ENCODE results near the gene MARF1.
"Not testable (repeated sequence)": the region's sequence is repeated elsewhere in the genome, so short reads cannot be mapped to it uniquely, and the experiment has no call there.

Gene MARF1

DNA sequence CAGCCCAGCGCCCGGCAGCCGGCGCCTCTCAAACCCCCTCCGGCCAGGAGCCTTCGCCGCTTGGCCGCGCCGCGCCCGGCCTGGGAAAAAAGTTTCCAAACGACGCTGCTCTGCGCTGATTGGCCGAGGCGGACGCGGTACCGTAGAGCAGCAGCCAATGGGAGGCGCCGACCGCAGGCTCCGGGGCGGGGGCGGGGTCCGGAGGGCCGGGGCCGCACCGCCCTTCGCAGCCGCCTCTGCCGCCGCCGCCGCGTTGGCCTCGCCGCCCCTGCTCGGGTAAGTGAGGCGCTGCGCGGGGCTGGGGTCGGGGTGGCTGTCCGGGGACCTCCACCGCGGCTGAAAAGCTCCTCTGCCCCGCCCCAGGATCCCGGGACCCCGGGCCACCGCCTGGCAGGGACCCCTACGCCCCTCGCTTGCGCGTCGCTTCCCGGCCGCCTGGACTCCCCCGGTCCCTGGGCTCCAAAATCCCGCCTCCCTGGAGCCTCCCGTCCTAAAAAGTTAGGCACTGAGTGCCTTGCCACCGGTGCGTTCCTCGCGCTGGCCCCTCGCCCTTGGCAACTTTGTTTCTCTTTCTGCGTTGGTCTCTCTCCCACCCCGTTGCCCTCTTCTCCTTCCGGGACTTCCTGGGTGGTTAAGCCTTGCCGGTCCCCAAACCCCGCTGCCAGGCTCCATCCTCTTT lies 7.2 kb upstream of the MARF1 start, which contains the start of gene NDE1:
Gene NDE1 (plus strand): TSS at position 227 of the 679 bp plus-strand sequence. CDS start 14,534 bp downstream, outside the sequence.
- peak; percentile 92 for DNase-seq

DNA sequence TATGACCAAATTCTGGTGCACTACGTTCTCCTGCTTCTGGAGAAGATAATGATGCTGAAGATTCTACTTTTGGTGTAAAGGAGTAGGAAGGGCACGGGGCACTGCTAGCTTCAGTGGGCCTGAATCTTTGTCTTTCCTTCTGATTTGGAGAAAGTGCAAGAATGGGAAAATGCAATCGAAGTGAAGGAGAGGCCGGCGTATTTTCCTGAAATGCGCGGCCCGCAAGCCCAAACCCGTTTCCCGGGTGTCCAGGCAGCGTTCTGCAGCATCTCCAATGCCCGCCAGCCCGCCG lies 6.7 kb upstream of the MARF1 start:
- no peak for DNase-seq

DNA sequence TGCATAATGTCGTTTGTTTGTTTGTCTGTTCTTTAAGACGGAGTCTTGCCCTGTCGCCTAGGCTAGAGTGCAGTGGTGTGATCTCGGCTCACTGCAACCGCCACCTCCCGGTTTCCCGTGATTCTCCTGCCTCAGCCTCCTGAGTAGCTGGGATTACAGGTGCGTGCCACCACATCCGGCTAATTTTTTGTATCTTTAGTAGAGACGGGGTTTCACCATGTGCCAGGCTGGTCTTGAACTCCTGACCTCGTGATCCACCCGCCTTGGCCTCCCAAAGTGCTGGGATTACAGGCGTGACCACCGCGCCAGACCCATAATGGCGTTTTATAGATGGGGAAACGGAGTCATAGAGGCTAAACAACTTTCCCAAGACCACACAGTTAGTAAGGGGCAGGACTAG lies 6.4 kb upstream of the MARF1 start:
- DNase-seq: not testable (repeated sequence)

DNA sequence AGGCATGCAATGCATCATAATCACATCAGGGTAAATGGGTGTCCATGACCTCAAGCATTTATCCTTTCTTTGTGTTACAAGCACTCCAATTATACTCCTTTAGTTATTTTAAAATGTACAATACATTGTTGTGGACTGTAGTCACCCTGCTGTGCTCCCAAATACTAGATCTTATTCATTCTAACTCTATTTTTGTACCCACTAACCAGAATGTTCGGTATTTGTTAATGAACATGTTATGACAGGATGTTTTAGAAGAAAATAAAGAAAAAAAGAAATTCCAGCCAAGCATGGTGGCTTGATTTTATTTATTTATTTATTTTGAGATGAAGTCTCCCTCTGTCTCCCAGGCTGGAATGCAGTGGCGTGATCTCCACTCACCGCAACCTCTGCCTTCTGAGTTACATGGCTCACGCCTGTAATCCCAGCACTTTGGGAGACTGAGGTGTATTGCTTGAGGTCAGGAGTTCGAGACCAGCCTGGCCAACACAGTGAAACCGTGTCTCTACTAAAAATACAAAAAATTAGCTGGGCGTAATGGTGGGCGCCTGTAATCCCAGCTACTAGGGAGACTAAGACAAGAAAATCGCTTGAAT lies 5.3 kb upstream of the MARF1 start:
- no peak for DNase-seq

DNA sequence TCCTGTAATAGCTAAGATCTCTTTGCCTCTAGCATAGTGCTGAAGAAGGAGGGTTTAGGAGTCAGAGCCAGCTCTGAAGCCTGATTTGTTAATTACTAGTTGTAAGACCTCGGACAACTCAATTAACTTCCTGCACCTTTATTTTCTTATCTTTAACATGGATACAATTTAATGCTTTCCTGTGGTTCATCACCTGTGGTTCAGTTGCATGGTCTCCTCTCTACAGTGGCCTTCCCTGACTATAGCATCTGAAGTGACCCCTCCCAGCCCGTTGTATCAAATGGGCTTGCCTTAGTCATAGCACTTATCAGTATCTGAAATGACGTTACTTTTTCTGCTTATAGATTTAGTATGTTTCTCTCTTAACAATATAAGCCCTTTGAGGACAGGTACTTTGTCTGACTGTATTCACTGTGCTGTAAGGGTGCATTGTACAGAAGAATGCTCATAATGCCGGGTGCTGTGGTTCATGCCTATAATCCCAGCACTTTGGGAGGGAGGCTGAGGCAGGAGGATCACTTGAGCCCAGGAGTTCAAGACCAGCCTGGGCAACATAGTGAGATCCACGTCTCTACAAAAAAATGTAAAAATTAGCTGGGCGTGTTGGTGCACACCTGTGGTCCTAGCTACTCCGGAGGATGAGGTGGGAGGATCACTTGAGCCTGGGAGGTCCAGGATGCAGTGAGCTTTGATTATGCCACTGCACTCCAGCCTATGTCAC lies 4.5 kb upstream of the MARF1 start:
- DNase-seq: no peak

DNA sequence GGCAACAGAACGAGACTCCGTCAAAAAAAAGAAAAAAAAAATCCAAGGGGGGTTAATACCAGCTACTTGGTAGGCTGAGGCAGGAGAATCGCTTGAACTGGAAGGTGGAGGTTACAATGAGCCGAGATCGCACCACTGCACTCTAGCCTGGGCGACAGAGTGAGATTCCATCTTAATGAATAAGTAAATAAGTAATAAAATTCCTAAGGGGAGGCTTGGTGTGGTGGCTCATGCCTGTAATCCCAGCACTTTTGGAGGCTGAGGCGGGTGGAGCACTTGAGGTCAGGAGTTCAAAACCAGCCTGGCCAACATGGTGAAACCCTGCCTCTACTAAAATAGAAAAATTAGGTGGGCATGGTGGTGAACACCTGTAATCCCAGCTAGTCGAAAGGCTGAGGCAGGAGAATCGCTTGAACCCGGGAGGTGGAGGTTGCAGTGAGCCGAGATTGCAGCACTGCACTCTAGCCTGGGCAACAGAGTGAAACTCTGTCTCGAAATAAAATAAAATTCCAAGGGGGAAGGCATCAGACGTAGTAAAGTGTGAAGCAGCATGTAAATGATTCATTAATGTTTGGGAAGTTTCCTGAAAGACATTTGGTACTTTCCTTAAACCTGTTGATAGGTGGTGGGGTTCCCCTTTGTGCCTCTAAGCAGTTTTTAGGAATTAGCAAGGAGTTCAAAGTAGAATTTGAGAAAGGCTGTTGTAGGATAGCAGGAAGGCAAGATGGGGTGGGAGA lies 3.8 kb upstream of the MARF1 start:
- DNase-seq: not testable (repeated sequence)

DNA sequence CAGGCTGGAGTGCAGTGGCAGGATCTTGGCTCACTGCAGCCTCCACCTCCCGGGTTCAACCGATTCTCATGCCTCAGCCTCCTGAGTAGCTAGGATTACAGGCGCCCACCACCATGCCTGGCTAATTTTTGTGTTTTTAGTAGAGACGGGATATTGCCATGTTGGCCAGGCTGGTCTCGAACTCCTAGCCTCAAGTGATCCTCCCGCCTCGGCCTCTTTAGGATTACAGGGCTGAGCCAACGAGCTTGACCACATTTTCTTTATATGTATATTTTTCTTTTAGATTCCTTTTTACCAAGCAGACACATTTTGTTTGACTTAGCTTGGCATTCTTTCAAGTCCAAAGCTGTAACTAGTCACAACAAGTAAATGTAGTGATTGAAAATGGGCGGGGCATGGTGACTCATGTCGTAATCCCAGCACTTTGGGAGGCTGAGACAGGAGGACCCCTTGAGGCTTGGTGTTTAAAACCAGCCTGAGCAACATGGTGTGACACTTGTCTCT lies 2.1 kb upstream of the MARF1 start:
- peak; percentile 46 for DNase-seq

DNA sequence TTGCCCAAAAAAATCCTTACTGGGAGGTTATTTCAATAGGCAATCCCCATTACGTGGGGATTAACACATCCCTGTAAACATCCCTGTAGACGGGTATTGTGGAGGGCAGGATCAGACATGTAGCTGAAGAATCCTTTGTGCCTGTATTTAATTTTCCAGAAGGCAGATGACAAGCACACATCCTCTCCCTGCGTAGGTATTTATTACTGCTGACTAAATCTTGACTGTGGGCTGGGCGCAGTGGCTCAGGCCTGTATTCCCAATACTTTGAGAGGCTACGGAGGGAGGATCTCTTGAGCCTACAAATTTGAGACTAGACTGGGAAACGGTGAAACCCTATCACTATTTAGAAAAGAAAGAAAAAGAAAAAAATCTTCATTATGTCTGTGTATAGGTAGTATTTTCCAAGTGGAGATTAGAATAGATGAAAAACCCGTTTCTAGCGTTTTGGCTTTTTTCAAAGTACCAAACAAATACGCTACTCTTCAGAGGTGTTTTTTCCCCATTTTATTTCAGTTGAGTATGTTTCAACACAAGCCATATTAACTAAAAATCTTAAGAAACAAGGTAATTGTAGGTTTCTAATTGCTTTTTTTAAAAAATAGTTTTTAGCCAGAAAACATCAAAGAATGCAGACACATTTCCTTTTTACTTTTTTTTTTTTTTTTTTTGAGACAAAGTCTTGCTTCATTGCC lies 1.5 kb upstream of the MARF1 start:
- no peak for DNase-seq

DNA sequence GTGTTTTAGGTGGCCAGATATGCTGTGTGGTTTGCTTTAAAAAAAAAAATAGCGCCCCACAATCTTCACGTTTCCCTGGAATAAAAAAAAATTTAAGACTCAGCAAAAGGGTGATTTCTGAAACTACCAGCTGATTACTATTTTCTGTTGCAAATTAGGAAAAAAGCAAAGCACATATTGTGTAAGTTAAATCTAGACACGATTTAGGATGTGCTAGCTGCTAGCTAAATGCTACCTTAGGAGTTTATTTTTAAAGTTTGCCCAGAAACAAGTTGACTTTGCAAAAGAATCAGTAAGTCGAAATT lies 944 bp upstream of the MARF1 start:
- no peak for DNase-seq

DNA sequence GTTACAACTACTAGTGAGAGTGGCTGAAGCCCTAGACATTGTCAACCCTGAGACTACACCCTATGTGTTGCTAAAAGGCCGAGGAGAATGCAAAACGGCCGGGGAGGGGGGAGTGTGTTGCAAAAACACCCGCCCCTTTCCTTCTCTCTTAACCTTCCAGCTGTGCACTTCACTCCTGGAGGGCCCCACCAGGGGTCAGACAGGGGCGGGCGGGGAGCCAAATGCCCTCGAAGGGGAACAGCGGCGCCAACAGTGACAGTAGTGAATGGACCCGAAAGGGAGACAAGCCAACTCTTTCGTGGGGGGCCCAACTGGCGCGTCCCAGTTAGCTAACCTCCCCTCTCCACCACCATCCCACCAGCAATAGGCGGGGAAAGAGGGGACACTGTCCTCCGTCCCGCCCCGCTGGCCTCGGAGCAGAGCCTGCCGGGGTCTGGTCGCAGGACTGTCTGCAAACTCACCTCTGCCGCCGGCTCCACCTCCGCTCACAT lies 352 bp downstream of the MARF1 start:
- DNase-seq: no peak

DNA sequence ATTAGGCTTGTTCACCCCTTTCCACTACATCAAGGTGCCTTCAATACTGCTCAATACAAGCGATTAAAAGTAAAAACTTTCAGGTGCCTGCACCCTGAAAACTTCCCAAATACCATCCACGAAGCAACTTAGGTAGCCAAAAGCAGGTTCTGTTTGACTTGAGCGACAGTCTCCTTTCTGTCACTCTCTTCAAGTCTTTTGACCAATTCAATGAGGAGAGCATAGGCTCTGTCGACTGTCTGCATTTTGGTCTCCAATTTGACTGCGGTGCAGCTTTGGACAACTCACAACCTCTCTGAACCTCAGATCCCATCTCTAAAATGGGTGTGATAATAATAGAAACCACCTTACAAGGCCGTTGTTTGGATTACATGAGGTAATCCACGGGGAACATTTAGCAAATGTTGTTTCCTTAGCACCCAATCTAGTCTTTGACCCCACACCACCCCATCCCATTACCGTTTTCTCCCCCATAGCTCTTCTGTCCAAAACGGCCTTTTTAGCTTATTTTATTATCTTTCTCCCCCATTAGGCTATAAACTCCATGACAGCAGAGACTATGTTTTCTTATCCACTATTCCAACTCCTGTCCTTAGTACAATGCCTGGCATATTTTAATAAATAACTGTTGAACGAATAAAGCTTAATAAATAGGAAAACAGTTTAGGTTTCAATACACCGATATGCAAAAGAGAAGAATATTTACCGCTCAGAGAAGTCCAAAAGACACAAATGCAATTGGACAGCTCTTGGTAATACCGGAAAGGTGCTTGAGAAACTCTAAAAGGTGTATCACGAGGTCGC lies 999 bp downstream of the MARF1 start:
- DNase-seq: no peak

DNA sequence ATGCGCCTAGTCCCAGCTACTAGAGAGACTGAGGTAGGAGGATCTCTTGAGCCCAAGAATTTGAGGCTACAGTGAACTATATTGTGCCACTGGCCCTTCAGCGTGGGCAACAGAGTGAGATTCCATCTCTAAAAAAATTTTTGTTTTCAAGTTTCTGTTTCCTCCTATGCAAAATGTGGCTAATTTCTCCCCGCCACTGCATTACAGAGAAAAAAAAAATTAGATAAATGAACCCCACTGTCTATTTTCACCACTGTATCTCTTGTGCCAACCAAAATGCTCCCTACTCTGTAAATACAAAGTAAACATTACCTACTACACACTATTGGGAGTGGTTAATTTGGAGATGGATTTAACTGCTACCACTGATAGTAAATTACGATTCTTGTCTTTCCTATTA lies 2.0 kb downstream of the MARF1 start:
- DNase-seq: no peak

DNA sequence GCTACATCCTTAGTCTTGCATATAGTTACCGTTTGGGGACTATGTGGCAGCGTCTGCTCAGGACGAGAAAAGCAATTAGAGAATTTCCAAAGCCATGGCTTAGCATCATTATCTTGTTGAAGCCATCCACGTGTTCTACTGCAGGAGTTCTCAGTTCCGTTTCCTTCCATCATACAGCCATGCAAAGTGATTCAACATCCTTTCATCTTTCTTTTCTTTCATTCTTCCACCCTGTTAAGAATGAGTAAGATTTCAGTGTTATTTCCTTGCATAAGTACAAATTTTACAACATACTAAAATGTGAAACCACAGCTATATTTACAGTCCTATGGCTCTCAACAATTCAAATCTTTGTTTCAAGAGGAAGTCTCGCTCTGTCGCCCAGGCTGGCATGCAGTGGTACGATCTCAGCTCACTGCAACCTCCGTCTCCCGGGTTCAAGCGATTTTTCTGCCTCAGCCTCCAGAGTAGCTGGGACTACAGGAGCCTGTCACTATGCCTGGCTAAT lies 3.8 kb downstream of the MARF1 start:
- no peak for DNase-seq

DNA sequence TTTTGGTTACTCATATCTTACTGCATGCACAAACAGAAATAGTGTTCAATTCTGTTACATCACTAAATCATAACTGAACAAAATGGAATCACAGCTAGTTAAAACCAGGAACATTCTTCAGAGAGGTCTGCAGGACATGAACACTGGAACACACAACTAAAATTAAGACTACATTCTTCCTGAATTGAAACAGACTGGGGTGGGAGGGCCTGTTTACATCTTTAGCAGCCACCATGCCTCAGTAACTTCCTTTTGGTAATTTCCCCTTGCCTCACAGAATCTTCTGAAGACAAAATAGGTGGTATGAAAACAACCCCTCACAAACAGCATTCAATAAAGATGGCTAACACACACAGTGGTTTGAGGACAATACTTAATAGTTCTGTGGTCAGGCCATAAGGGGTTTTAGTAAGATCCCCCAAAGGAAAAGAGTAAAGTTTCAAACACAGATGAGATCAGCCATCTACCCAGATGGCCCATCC lies 6.5 kb downstream of the MARF1 start:
- no peak for DNase-seq

DNA sequence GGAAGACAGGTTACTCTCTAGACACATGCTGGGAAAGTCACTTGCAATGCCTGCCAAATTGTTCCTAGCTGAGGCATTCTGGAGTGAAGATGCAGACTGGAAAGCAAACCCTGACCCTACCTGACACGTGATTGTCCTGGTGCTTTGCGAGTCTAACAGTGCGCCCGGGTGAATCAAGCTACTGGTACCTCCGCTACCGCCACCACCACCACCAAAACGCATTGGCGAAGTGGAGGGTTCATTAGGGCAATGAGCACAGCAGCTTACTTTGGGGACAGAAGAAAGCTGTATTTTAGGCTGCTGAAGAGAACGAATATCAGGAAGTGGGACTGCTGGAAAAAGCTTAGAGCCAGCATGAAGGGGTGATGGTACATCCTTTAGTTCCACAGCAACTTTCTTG lies 7.0 kb downstream of the MARF1 start:
- no peak for DNase-seq

DNA sequence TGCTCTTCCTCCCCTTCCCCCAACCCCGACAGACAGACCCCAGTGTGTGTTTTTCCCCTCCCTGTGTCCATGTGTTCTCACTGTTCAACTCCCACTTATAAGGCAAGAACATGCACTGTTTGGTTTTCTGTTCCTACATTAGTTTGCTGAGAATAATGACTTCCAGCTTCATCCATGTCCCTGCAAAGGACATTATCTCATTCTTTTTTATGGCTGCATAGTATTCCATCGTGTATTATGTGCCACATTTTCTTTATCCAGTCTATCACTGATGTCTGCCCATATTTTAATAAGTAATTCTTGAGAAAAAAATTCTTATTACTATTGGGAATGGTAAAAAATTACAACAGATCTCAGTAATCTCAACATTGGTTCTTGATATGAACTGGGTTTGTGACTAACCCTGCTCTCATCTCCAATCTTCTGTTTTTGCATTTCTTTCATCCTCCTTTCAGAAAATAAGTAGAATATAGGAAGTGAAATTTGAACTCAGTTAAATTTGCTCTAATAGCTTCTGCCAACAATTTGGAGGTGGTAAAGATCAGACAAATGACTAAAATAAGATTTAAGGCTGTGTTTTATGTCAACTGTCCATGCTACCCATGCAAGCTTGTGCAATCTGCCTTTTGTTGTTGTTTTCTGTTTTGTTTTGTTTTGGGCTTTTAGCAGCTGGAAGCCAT lies 11.1 kb downstream of the MARF1 start:
- DNase-seq: no peak

DNA sequence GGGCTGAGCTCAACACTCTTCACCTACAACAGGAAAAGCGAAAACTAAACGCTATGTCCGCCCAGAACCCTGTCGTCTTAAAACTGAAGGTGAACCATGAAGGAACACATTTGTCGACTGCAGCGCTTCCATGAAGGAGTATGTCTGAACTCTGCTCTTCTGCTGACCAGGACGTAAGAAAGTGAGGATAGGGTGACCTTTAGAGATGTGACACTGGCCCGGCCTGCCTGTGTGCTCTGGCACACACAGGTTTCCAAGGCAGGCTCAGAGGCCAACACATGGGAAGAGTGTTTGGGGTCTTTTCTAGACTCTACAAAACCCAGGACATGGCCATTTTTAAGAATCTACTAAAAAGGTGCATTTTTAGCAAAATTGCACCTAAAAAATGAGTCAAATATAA lies 21.1 kb downstream of the MARF1 start:
- DNase-seq: no peak

DNA sequence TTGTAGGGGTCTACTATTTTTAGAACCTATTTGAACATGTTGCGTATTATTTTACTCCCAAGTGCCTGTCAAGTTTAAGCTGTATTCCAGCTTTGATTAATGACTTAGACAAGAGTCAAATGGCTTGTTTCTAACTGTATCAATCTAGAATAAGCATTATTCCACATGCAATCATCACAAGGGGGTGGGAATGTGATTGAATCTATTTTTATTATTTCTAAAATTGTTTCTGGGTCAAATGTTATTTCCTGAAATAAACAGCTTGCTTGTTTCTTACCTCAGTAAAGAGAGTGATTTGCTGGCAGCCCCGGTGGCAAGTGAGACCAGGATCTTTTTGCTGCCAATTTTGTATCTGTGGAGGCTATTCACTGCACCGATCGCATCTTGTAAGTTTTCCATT lies 21.5 kb downstream of the MARF1 start:
- DNase-seq: no peak

DNA sequence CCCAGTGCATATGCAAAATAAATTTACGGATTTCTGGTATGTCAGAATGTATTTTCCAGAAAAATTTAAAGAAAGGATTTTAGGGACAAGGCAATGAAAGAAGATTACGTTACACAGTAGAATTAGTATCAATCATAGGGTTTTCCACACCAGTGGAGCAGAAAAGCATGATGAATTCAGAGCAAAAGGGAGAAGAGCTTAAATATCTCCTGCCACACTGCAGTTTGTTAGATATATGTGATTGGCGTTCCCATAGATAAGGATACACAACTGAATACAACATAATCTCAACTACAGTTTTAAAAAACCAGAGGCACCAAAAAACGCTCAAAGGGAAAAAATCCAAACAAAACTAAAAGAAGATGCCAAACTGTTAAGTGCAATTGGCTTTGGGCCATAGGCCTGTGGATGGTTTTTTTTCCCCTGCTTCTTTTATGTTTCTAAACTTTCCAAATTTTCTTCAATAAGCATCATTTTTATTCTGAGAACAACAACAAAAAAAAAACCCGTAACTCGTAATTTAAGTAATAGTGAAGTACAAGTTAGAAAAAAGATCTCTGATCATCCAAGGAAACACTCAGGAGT lies 22.3 kb downstream of the MARF1 start:
- no peak for DNase-seq

DNA sequence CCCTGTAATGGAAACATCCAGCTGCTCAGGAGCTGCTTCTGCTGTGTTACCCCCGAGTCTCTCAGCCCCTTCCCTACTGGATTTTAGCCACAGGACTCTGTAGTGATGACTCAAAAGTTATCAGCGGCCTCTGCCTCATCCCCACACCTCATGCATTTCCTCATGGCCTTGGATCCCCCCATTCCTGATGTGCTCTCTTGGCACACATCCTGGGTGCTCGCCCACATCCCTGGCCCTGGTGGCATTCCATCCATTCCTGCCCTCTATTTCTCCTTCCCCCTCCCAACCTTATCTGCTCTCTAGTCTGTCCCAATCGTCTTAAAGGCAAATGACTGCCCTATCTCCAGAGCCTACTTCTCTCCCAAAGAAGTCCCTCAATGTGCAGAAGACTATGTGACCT lies 24.6 kb downstream of the MARF1 start:
- DNase-seq: peak; percentile 84

DNA sequence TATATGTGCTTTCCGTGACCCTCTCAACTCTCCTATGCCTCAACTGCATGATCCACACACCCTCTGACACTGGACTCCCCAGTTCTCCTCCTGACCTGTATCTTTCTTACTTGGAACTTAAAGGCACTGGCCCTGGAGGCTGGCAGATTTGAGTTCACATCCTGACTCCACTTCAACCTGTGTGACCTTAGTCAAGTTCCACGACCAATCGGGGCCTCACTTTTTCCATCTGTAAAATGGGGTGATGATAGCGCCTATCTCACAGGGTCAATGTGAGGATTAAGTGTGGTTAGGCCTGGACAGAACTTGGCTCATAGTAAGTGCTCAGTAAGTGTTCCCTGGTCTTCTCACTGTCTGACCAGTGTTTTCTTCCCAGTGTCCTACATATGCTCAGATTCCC lies 25.1 kb downstream of the MARF1 start:
- DNase-seq: no peak
